ENCODE data around the gene EFEMP2.
"Not testable (repeated sequence)": the region's sequence is repeated elsewhere in the genome, so short reads cannot be mapped to it uniquely, and the experiment has no call there.

EFEMP2 gene

GRCh38 chr11:65855927-65856363 lies 16.7 kb downstream of the EFEMP2 start:
- in situ Hi-C loops (cut with MboI; ENCODE audit: low sequenced_read_pairs): no loop called here

GRCh38 chr11:65854852-65855837 lies 17.5 kb downstream of the EFEMP2 start:
- in situ Hi-C loops (cut with MboI; ENCODE audit: low sequenced_read_pairs): no loop called here

DNA sequence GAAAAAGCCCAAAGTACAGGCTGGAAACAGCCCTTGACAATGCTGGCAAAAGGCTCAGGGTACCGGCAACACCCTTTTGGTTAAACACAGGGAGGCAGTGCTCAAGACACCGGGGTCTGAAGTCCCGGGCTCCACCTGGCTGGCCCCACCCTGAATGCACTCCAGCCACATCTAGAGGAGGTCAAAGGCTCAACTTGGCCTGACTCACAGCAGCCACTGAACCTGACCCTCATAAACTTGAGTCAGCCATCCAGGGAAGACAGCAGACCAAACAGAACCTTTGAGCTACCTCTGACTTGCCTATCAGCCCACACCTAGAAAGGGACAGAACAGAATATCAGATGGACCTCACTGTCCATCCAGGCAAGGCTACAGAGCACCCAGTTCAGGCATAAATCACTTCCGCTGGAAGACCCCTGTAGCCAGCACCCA lies 18.4 kb downstream of the EFEMP2 start:
- in situ Hi-C loops (cut with MboI; ENCODE audit: low sequenced_read_pairs): no loop called here

GRCh38 chr11:65853246-65853979 lies 19.2 kb downstream of the EFEMP2 start:
- in situ Hi-C loops (cut with MboI; ENCODE audit: low sequenced_read_pairs): no loop called here

DNA sequence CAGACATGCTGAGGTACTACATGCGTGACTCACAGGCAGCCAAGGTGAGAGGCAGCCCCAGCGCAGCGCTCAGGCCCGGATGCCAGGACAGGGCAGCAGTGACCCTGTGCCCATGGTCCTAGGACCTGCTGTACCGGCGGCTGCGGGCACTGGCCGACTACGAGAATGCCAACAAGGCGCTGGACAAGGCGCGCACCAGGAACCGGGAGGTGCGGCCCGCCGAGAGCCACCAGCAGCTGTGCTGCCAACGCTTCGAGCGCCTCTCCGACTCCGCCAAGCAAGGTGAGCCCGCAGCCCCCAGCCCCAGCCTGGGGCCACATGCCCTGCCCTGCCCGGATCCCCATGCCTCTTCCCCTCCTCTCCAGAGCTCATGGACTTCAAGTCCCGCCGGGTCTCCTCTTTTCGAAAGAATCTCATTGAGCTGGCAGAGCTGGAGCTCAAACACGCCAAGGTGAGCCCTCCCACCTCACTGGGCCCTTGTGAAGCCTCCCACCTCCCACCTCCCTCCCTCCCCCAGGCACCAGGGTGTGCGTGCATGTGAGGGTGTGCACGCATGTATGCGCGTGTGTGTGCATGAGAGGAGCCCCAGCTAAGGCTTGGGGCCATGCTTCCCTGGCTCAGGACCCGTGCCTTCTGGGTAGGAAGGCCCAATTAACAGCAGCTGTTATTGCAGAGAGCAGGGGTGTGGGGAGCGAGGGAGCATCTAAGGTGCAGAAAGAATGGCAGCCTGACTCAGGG lies 19.9 kb downstream of the EFEMP2 start:
- in situ Hi-C loops (cut with MboI; ENCODE audit: low sequenced_read_pairs): no loop called here

- in situ Hi-C loops (cut with MboI; ENCODE audit: low sequenced_read_pairs): no loop called here
Measured at GRCh38 chr11:65851811-65852507, 20.6 kb downstream of the EFEMP2 start.

DNA sequence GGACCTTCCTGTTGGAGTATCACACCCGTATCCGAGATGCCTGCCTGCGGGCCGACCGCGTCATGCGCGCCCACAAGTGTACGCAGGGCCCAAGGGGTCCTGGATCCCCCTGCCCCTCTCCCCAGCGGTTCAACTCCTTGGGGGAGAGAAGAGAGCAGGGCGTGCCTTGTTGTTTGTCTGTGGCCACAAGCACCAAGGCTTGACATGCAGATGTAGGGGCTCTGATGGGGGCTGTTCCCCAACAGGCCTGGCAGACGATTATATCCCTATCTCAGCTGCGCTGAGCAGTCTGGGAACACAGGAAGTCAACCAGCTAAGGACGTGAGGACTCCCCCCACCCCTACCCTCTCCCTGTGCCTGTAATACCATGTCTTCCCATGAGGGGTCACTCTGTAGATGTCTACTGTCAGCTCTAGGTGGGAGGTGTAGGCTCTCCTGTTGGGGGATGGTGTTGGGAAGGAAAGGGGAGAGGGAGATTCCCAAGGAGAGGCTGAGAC lies 21.5 kb downstream of the EFEMP2 start:
- in situ Hi-C loops (cut with MboI; ENCODE audit: low sequenced_read_pairs): no loop called here

DNA sequence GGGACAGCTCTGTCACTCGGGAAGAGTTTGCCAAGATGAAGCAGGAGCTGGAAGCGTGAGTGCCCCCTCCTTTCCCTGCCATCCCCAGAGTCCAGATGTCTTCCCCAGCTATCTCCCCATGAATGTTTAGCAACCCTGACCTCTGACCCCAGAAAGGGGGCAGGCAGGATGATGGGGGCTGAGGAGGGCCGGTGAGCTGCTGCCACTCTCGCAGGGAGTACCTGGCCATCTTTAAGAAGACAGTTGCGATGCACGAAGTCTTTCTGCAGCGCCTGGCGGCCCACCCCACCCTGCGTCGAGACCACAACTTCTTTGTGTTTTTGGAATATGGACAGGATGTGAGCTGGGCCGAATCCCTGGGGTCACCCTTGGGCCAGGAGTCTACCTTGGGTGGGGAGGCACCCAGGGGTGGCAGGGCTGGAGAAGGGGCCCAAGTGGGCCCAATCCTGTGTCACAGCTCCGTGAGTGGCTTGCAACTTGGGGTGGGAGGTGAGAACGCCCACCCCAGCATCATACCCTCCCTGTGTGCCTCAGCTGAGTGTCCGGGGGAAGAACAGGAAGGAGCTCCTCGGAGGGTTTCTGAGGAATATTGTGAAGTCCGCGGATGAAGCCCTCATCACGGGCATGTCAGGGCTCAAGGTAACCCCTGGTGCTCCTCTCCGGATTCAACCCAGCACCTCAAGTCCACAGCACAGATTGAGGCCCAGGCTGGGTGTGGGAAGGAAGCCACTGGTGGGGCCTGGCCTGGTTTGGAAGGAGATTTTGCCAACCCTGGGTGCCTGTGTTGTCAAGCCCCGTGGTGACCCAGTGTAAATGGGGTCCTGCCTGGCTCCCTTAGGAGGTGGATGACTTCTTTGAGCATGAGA lies 22.1 kb downstream of the EFEMP2 start:
- in situ Hi-C loops (cut with MboI; ENCODE audit: low sequenced_read_pairs): no loop called here

DNA sequence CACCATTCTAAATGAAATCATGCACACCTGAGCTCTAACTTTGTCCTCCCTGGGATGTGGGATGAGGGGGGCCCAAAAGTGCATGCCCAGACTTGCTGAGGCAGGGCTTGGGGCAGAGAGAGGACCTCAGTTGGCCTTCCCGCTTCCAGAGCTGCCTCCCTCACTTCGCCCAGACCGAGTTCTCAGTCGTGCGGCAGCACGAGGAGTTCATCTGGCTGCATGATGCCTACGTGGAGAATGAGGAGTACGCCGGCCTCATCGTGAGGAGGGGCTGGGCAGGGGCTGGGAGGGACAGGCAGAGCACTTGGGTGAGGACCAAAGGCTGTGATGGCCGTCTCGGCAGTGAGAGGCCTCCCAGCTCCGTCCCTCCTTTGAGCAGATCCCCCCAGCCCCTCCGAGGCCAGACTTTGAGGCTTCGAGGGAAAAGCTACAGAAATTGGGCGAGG lies 22.8 kb downstream of the EFEMP2 start:
- in situ Hi-C loops (cut with MboI; ENCODE audit: low sequenced_read_pairs): no loop called here

DNA sequence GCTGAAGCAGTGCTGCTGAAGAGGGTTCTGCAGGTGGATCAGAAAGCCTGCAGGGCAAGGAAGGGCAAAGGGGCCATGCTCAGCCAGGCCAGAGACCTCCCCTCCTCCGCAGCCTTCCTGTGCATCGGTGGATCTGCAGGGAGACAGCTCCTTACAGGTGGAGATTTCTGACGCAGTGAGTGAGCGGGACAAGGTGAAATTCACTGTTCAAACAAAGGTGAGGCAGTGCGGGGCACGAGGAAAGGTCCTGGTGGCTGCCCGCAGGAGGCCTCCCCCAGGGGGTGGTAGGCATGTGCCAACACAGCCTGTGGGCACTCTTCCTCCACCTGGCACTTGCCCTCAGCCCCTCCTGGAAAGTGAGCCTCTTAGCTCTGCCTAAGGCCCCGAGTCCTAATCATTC lies 23.2 kb downstream of the EFEMP2 start:
- in situ Hi-C loops (cut with MboI; ENCODE audit: low sequenced_read_pairs): no loop called here

DNA sequence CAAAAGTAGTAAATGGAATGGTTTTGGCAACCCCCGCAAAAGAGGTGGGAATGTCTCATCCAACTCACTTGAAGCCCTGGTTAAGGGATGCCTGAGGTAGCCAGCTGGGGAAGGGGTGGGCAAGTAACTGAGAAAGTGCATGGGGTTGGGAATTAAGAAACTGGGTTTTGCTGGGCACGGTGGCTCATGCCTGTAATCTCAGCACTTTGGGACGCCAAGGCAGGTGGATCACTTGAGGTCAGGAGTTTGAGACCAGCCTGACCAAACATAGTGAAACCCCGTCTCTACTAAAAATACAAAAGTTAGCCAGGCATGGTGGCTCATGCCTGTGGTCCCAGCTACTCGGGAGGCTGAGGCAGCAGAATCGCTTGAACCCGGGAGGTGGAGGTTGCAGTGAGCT lies 23.9 kb downstream of the EFEMP2 start:
- in situ Hi-C loops (cut with MboI; ENCODE audit: low sequenced_read_pairs): not testable (repeated sequence)

- in situ Hi-C loops (cut with MboI; ENCODE audit: low sequenced_read_pairs): no loop called here
Measured at GRCh38 chr11:65847746-65848145, 24.9 kb downstream of the EFEMP2 start.

GRCh38 chr11:65844231-65844872 lies 28.2 kb downstream of the EFEMP2 start:
- in situ Hi-C loops (cut with MboI; ENCODE audit: low sequenced_read_pairs): no loop called here

DNA sequence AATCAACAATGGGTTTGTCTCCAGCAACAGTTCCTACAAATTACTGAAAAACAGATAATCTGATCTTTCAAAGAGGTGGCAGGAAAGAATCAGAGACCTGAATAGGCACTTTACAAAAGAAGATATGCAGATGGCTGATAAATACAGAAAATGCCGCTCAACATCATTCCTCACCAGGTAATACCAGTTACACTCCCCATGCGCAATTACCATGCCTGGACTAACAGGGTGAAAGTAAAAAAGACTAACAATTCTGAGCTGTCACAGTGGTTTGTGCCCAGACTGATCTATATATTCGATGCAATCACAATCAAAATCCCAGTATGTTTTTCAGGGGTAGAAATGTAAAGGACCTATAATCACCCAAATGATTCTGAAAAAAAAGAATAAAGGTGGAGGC lies 28.8 kb downstream of the EFEMP2 start:
- in situ Hi-C loops (cut with MboI; ENCODE audit: low sequenced_read_pairs): no loop called here

DNA sequence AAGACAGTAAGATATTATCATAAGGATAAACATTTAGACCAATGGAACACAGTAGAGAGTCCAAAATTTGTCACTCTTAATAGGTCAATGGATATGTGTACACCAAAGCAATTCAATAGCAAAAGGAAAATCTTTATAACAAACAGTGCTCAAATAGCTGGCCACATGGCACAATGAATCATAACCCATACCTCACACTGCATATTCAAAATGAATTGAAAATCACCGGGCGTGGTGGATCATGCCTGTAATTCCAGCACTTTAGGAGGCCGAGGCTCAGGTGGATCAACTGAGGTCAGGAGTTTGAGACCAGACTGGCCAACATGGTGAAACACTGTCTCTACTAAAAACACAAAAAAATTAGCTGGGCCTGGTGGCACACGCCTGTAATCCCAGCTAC lies 30.5 kb downstream of the EFEMP2 start:
- in situ Hi-C loops (cut with MboI; ENCODE audit: low sequenced_read_pairs): no loop called here

DNA sequence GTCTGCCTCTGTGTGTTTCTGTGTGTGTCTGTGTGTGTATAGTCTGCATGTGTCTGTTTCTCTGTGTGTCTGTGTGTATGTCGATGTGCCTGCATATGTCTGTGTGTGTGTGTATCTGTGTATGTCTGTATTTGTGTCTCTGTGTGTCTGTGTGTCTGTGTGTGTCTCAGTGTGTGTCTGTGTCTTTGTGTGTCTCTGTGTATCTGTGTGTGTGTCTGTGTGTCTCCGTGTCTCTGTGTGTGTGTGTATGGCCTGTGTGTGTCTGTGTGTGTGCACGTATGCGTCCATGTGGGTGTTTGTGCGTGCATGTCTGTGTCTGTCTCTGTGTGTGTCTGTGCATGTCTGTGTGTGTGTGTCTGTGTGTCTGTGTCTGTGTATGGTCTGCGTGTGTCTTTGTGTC lies 38.4 kb downstream of the EFEMP2 start:
- in situ Hi-C loops (cut with MboI; ENCODE audit: low sequenced_read_pairs): no loop called here

DNA sequence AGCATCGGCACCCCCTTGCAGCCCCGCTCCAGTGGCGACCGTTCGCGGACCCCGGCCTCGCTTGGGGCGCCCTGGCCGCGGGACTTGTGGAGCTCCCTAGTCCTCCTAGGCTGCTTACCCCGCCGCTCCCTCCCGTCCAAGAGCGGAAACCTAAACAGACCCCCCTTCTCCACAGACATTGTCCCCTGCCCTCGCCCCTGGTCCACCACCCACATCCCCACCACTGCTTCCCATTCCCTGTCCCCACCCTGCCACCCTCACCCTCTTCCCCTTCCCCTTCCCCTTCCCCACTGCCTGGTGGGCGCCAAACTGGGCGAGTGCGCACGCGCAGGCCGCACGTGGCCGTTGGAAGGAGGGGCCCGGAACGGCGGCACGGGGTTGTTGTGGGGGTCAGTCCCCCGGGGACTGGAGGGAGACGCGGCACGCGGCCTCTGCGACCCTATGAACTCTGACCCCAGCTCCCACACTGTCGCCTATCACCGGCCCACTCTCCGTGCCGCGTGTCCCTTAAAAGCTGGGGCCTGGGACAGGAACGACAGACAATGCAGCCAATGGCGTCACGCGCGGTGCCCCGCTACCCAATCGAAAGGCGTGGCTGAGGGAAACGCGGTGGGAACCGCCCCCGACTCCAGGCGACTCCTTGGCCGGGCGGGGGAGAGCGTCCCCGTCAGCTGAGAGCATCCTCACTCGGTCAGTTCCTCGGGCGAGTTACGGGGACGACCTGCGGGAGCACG lies 39.1 kb downstream of the EFEMP2 start, which contains the start of gene SNX32:
TSS of gene SNX32 (plus strand) at position 667 of the 734 bp plus-strand sequence. CDS start 103 bp downstream, outside the sequence.
- in situ Hi-C loops (cut with MboI; ENCODE audit: low sequenced_read_pairs): no loop called here

- in situ Hi-C loops (cut with MboI; ENCODE audit: low sequenced_read_pairs): not testable (repeated sequence)
Measured at GRCh38 chr11:65832231-65832630, 40.4 kb downstream of the EFEMP2 start.

Data from hTERT RPE-1 (cell line).